IPS DF 6.9 (cell line): ENCODE data around the gene PRKN.

ENCODE experiments used
- DNase-seq: peaks from one replicate; pipeline ENCODE4 v3.0.0-alpha.2; 2013; ENCODE audit warnings: low read depth, low spot score
- H3K27ac ChIP-seq: one replicate; pipeline ENCODE4 v1.5.1; 2013; ENCODE audit warnings: low read length, control low read depth
- H3K27me3 ChIP-seq: 2 replicates; pipeline ENCODE4 v1.6.1; 2013; ENCODE audit warnings: mild to moderate bottlenecking, low read length; ENCODE audit not compliant: control insufficient read depth, insufficient read depth
- H3K36me3 ChIP-seq: 2 replicates; pipeline ENCODE4 v1.6.1; 2013; ENCODE audit warnings: low read length; ENCODE audit not compliant: control insufficient read depth, insufficient read depth
- H3K4me1 ChIP-seq: 2 replicates; pipeline ENCODE4 v1.6.1; 2013; ENCODE audit warnings: low read length; ENCODE audit not compliant: control insufficient read depth, insufficient read depth
- H3K4me3 ChIP-seq: 2 replicates; pipeline ENCODE4 v1.5.1; 2013; ENCODE audit warnings: mild to moderate bottlenecking, low read length
- H3K9me3 ChIP-seq: 2 replicates; pipeline ENCODE4 v1.6.1; 2013; ENCODE audit warnings: low read length, inconsistent platforms; ENCODE audit not compliant: control insufficient read depth, insufficient read depth
- WGBS: extraction: QIAGEN DNeasy Blood & Tissue Kit; methylation state at CpG from one replicate; pipeline ENCODE4 v1.1.7; 2013; ENCODE audit warnings: mixed read lengths, missing lambda C conversion rate; ENCODE audit not compliant: insufficient read length, insufficient coverage; 5-methylcytosine and 5-hydroxymethylcytosine counted together

The PRKN gene

GRCh38 chr6:162699961-162700360 lies 27.6 kb downstream of the PRKN start:
- no CpG with 5 or more reads among the region's 2 CpGs for WGBS
- H3K27ac ChIP-seq: no peak overlapping the region
- H3K36me3 ChIP-seq: no peaks in the 10 kb centered on the region
- H3K27me3 ChIP-seq: no peaks in the 10 kb centered on the region
- DNase-seq: no peak
- no peaks in the 10 kb centered on the region for H3K9me3 ChIP-seq
- H3K4me1 ChIP-seq: no peaks in the 10 kb centered on the region
- no peak overlapping the region for H3K4me3 ChIP-seq

GRCh38 chr6:162698440-162698839 lies 29.1 kb downstream of the PRKN start:
- H3K4me1 ChIP-seq: no peaks in the 10 kb centered on the region
- H3K4me3 ChIP-seq: no peak overlapping the region
- no peak overlapping the region for H3K27ac ChIP-seq
- no peaks in the 10 kb centered on the region for H3K36me3 ChIP-seq
- DNase-seq: no peak
- H3K9me3 ChIP-seq: no peaks in the 10 kb centered on the region
- no peaks in the 10 kb centered on the region for H3K27me3 ChIP-seq

GRCh38 chr6:162697872-162698403 lies 29.6 kb downstream of the PRKN start:
- H3K27me3 ChIP-seq: no peaks in the 10 kb centered on the region
- H3K36me3 ChIP-seq: no peaks in the 10 kb centered on the region
- DNase-seq: no peak
- no CpG with 5 or more reads among the region's 1 CpG for WGBS
- H3K9me3 ChIP-seq: no peaks in the 10 kb centered on the region
- H3K4me1 ChIP-seq: no peaks in the 10 kb centered on the region
- H3K4me3 ChIP-seq: no peak overlapping the region
- no peak overlapping the region for H3K27ac ChIP-seq

- no peak for DNase-seq
- H3K27me3 ChIP-seq: no peaks in the 10 kb centered on the region
- H3K36me3 ChIP-seq: no peaks in the 10 kb centered on the region
- H3K4me3 ChIP-seq: no peak overlapping the region
- no peak overlapping the region for H3K27ac ChIP-seq
- no peaks in the 10 kb centered on the region; the same call in 1 of the 2 replicates for H3K4me1 ChIP-seq
- WGBS: no CpG with 5 or more reads among the region's 5 CpGs
- no peaks in the 10 kb centered on the region for H3K9me3 ChIP-seq
Measured at GRCh38 chr6:162690158-162690557, 37.4 kb downstream of the PRKN start.

- Histone ChIP-seq H3K27me3 (no peaks in the 10 kb centered on the region), H3K4me3 (no peak overlapping the region), H3K4me1 (no peaks in the 10 kb centered on the region; the same call in 1 of the 2 replicates), H3K27ac (no peak overlapping the region), H3K36me3 (no peaks in the 10 kb centered on the region), H3K9me3 (no peaks in the 10 kb centered on the region)
- DNase-seq: no peak
- no CpG with 5 or more reads among the region's 3 CpGs for WGBS
Measured at GRCh38 chr6:162688751-162689345, 38.7 kb downstream of the PRKN start.

GRCh38 chr6:162685586-162685985 lies 42.0 kb downstream of the PRKN start:
- H3K4me1 ChIP-seq: no peaks in the 10 kb centered on the region
- DNase-seq: no peak
- no peaks in the 10 kb centered on the region for H3K9me3 ChIP-seq
- no peaks in the 10 kb centered on the region for H3K36me3 ChIP-seq
- H3K27ac ChIP-seq: no peak overlapping the region
- H3K27me3 ChIP-seq: no peaks in the 10 kb centered on the region
- H3K4me3 ChIP-seq: no peak overlapping the region
- no CpG with 5 or more reads among the region's 5 CpGs for WGBS

GRCh38 chr6:162684961-162685360 lies 42.6 kb downstream of the PRKN start:
- DNase-seq: no peak
- Histone ChIP-seq H3K4me3 (no peak overlapping the region), H3K36me3 (no peaks in the 10 kb centered on the region), H3K9me3 (no peaks in the 10 kb centered on the region), H3K27me3 (no peaks in the 10 kb centered on the region), H3K4me1 (no peaks in the 10 kb centered on the region), H3K27ac (no peak overlapping the region)
- no CpG with 5 or more reads among the region's 3 CpGs for WGBS

GRCh38 chr6:162684052-162684451 lies 43.5 kb downstream of the PRKN start:
- H3K4me3 ChIP-seq: no peak overlapping the region
- no peak for DNase-seq
- no peak overlapping the region for H3K27ac ChIP-seq
- no peaks in the 10 kb centered on the region for H3K36me3 ChIP-seq
- no CpG with 5 or more reads among the region's 1 CpG for WGBS
- no peaks in the 10 kb centered on the region for H3K27me3 ChIP-seq
- no peaks in the 10 kb centered on the region for H3K9me3 ChIP-seq
- H3K4me1 ChIP-seq: no peaks in the 10 kb centered on the region

- Histone ChIP-seq H3K4me3 (no peak overlapping the region), H3K36me3 (no peaks in the 10 kb centered on the region), H3K27ac (no peak overlapping the region), H3K27me3 (no peaks in the 10 kb centered on the region), H3K4me1 (no peaks in the 10 kb centered on the region), H3K9me3 (no peaks in the 10 kb centered on the region)
- DNase-seq: no peak
- WGBS: no CpG with 5 or more reads among the region's 4 CpGs
Measured at GRCh38 chr6:162683135-162683534, 44.4 kb downstream of the PRKN start.

GRCh38 chr6:162681447-162681846 lies 46.1 kb downstream of the PRKN start:
- H3K27me3 ChIP-seq: no peaks in the 10 kb centered on the region
- no peak overlapping the region for H3K4me3 ChIP-seq
- H3K36me3 ChIP-seq: no peaks in the 10 kb centered on the region
- no peaks in the 10 kb centered on the region for H3K4me1 ChIP-seq
- no peaks in the 10 kb centered on the region for H3K9me3 ChIP-seq
- H3K27ac ChIP-seq: no peak overlapping the region
- no CpG with 5 or more reads among the region's 1 CpG for WGBS
- no peak for DNase-seq

- H3K27me3 ChIP-seq: no peaks in the 10 kb centered on the region
- no peak overlapping the region for H3K27ac ChIP-seq
- no peak for DNase-seq
- no CpG with 5 or more reads among the region's 4 CpGs for WGBS
- H3K4me3 ChIP-seq: no peak overlapping the region
- no peaks in the 10 kb centered on the region for H3K36me3 ChIP-seq
- no peaks in the 10 kb centered on the region for H3K4me1 ChIP-seq
- H3K9me3 ChIP-seq: no peaks in the 10 kb centered on the region
Measured at GRCh38 chr6:162680871-162681270, 46.7 kb downstream of the PRKN start.
